Esophagus muscularis mucosa (tissue), 4 donors: ENCODE measurements around the gene SASS6. TPM values are rescaled to one million over a fixed set of nuclear protein-coding genes. Genes with fewer than 3 reads are reported as not detected.

Source experiments
- DNase-seq: peaks from one replicate; pipeline ENCODE4 v3.0.0-alpha.2; 2017; ENCODE audit errors: extremely low spot score
- H3K27ac ChIP-seq, 4 donors: fragments of 200-600 bp; sonication (generic); replicated peaks in 1 of 4; 1 replicate in 3 of 4; 2 replicates in 1 of 4; pipeline ENCODE4 v1.5.1; 2016 to 2019; ENCODE audit warnings: mild to moderate bottlenecking in 1 of 4
- H3K27me3 ChIP-seq, 4 donors: fragments of 200-600 bp; sonication (generic); one replicate each; pipeline versions ENCODE4 v1.5.1 to v1.6.0; 2016 to 2019
- H3K36me3 ChIP-seq, 4 donors: fragments of 200-600 bp; sonication (generic); one replicate each; pipeline ENCODE4 v1.5.1; 2016 to 2019
- H3K4me1 ChIP-seq, 4 donors: fragments of 200-600 bp; sonication (generic); one replicate each; pipeline ENCODE4 v1.5.1; 2016 to 2019
- H3K4me3 ChIP-seq, 4 donors: fragments of 200-600 bp; sonication (generic); 1 replicate in 2 of 4; 2 replicates in 2 of 4; pipeline ENCODE4 v1.5.1; 2016 to 2019; ENCODE audit warnings: mild to moderate bottlenecking in 4 of 4, moderate library complexity in 1 of 4
- H3K9me3 ChIP-seq, 4 donors: fragments of 200-600 bp; sonication (generic); 1 replicate in 3 of 4; 2 replicates in 1 of 4; pipeline ENCODE4 v1.5.1; 2016 to 2019
- EP300 ChIP-seq: sonication (generic); formaldehyde crosslinking; IDR thresholded peaks from one replicate; pipeline ENCODE4 v1.6.1; 2017; ENCODE audit warnings: antibody characterized with exemption
- POLR2A ChIP-seq: fragments of 450-650 bp; IDR thresholded peaks from one replicate; pipeline ENCODE4 v1.6.1; 2017; ENCODE audit warnings: antibody characterized with exemption, moderate library complexity, mild to moderate bottlenecking, low read depth
- POLR2AphosphoS5 ChIP-seq, 2 donors: sonication (generic); formaldehyde crosslinking; IDR thresholded peaks; one replicate each; pipeline ENCODE4 v1.6.1; 2017; ENCODE audit warnings: antibody characterized with exemption in 2 of 2
- WGBS: methylation state at CpG from one replicate; pipeline ENCODE4 v1.1.5; 2018; 5-methylcytosine and 5-hydroxymethylcytosine counted together
- intact Hi-C: fragments of 100-400 bp; cut with DNase I; formaldehyde crosslinking; loops from one replicate; pipeline ENCODE4 v1.15.1; 2023
- total RNA-seq, 4 donors: library from RNA; depleted of rRNA; stranded (reverse); fragments of >200 nt; gene quantifications; one replicate each; pipeline versions ENCODE4 v1.1.0 to v1.2.1, GENCODE V29; 2016
- TF ChIP-seq, protein P1 (sequence below), 3 experiments: fragments of 200-600 bp in 2 of 3; fragments of 450-650 bp in 1 of 3; sonication (generic) in 2 of 3; IDR thresholded peaks; one replicate each; pipeline ENCODE4 v1.5.1; 2017 to 2019; ENCODE audit warnings: antibody characterized with exemption in 3 of 3, mild to moderate bottlenecking in 2 of 3, moderate library complexity in 1 of 3

SASS6 gene
- total RNA-seq, 4 donors from 2014 or later = 1.2 to 3.0 (median 2.4) TPM

DNA sequence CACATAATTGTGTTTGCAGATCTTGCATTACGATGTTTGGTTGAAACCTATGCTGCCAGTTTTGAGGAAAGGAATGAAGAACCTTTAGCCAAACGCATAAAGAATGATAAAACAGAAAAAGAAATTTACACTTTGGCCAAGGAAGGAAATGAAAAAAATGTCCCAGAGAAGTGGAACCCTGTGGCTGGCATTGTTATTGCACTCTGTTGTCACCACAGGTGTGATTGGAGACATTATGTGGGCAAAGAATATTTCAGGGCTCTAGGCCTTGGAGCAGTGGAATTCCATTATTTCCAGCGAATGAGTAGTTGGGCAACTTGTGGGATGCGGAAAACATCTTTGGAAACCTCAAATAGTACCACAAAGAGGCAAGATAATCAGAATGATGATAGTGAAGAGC lies 15.1 kb upstream of the SASS6 start:
- 86% methylated on average over 4 of the region's 4 CpGs for WGBS

DNA sequence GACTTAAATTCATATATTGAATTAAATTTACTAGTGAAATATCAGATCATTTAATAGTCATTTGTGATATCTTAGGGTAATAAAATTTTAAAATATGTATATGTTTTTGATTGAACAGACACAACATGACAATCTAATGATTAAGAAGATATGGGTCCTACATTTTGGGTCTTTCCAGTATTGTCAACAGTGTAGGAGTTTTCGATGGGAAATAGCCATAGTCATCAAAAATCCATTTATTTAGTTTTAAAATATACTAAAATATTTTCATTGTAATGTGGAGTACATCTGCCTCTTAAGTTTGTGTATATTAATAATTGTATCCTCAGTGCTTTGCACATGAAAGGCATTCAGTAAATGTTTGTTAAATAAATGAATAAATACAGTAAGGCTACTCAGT lies 14.2 kb upstream of the SASS6 start:
- Histone ChIP-seq H3K4me1 (no peaks in the 10 kb centered on the region), H3K9me3 (no peaks in the 10 kb centered on the region), H3K4me3 (no peak overlapping the region), H3K36me3 (peaks cover 53 to 92% (median 75%) of the 10 kb centered on the region in 4 donors), H3K27me3 (no peaks in the 10 kb centered on the region), H3K27ac (no peak overlapping the region)
- no peak for DNase-seq
- TF ChIP-seq POLR2AphosphoS5 (IDR thresholded peaks at IDR 0.05) (no peak), EP300 (no peak), POLR2A (no peak)
- TF ChIP-seq, protein P1, sequence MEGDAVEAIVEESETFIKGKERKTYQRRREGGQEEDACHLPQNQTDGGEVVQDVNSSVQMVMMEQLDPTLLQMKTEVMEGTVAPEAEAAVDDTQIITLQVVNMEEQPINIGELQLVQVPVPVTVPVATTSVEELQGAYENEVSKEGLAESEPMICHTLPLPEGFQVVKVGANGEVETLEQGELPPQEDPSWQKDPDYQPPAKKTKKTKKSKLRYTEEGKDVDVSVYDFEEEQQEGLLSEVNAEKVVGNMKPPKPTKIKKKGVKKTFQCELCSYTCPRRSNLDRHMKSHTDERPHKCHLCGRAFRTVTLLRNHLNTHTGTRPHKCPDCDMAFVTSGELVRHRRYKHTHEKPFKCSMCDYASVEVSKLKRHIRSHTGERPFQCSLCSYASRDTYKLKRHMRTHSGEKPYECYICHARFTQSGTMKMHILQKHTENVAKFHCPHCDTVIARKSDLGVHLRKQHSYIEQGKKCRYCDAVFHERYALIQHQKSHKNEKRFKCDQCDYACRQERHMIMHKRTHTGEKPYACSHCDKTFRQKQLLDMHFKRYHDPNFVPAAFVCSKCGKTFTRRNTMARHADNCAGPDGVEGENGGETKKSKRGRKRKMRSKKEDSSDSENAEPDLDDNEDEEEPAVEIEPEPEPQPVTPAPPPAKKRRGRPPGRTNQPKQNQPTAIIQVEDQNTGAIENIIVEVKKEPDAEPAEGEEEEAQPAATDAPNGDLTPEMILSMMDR (IDR thresholded peaks at IDR 0.05) = no peak
- intact Hi-C loops = no loop called here
- WGBS = 97% methylated on average over 1 of the region's 1 CpG

More for the DNA sequence above, 15.1 kb upstream of the SASS6 start:
- Histone ChIP-seq H3K4me3 (no peak overlapping the region), H3K27me3 (no peaks in the 10 kb centered on the region), H3K27ac (no peak overlapping the region), H3K4me1 (no peaks in the 10 kb centered on the region), H3K36me3 (peaks cover 51 to 83% (median 68%) of the 10 kb centered on the region in 4 donors), H3K9me3 (no peaks in the 10 kb centered on the region)
- DNase-seq = no peak
- intact Hi-C loops = no loop called here
- TF ChIP-seq, protein P1 (IDR thresholded peaks at IDR 0.05) = no peak
- TF ChIP-seq POLR2AphosphoS5 (IDR thresholded peaks at IDR 0.05) = no peak

DNA sequence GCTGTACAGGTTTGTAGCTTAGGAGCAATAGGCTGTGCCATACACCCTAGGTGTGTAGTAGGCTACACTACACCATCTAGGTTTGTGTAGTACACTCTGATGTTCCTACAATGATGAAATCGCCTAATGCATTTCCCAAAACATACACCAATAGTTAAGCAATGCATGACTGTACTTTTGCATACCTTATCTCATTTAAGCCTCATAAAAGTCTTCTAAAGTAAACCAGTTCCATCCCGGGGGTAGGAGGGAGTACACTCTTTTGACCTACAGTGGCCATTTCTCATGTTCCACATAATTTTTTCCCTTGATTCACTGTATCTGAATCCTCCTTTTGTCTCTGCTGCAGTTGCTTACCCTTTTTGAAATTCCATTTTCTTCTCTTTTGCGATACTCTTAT lies 12.4 kb upstream of the SASS6 start:
- H3K4me1 ChIP-seq = no peaks in the 10 kb centered on the region
- no peak overlapping the region for H3K4me3 ChIP-seq
- intact Hi-C loops = no loop called here
- no peak for TF ChIP-seq POLR2A
- TF ChIP-seq EP300 = no peak
- no peak for TF ChIP-seq POLR2AphosphoS5 (IDR thresholded peaks at IDR 0.05)
- TF ChIP-seq, protein P1 (IDR thresholded peaks at IDR 0.05) = no peak
- DNase-seq = no peak
- WGBS = 94% methylated on average over 3 of the region's 3 CpGs
- no peaks in the 10 kb centered on the region for H3K9me3 ChIP-seq
- peaks cover 65 to 99% (median 83%) of the 10 kb centered on the region in 4 donors for H3K36me3 ChIP-seq
- no peaks in the 10 kb centered on the region for H3K27me3 ChIP-seq
- no peak overlapping the region for H3K27ac ChIP-seq

DNA sequence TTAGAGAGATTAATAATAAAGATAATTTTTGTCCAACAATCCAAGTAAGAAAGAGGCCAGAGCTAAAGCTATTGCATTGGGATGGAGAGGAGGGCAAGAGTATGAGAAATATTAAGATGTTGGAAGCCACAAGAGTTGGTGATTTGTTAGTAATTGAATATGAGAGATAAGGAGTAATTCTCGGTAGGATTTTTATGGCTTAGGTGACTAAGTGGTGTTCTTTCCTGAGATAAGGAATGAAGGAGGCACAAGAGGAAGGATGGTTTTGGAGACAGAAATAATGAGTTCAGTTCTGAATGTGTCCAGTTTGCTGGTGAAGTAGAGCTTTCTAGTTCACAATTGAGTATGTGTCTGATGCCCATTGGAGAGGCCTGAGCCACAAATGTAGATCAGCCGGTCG lies 9.6 kb upstream of the SASS6 start:
- no peaks in the 10 kb centered on the region for H3K4me1 ChIP-seq
- WGBS = 93% methylated on average over 3 of the region's 3 CpGs
- no peak for TF ChIP-seq EP300
- TF ChIP-seq POLR2A = no peak
- TF ChIP-seq POLR2AphosphoS5 (IDR thresholded peaks at IDR 0.05) = no peak
- TF ChIP-seq, protein P1 (IDR thresholded peaks at IDR 0.05) = no peak
- intact Hi-C loops = no loop called here
- H3K27ac ChIP-seq = no peak overlapping the region
- H3K4me3 ChIP-seq = no peak overlapping the region
- no peaks in the 10 kb centered on the region for H3K9me3 ChIP-seq
- peaks cover 69 to 97% (median 87%) of the 10 kb centered on the region in 4 donors for H3K36me3 ChIP-seq
- no peak for DNase-seq
- H3K27me3 ChIP-seq = no peaks in the 10 kb centered on the region

DNA sequence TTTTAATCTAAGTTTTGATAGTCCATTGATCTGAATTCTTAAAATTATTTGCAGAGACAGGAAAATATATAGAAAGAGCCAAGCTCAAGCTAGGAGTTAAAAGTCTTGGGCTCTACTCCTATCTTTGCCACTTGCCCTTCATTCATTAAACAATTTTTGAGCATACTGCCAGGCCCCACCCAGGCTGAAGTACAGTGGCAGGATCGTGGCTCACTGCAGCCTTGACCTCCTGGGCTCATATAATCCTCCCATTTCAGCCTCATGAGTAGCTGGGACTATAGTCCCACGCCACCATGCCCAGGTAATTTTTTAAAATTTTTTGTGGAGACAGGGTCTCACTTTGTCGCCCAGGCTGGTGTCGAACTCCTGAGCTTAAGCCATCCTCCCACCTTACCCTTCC lies 8.5 kb upstream of the SASS6 start:
- no peaks in the 10 kb centered on the region for H3K27me3 ChIP-seq
- DNase-seq = no peak
- H3K27ac ChIP-seq = no peak overlapping the region
- intact Hi-C loops = no loop called here
- H3K4me3 ChIP-seq = no peak overlapping the region
- H3K4me1 ChIP-seq = no peaks in the 10 kb centered on the region
- H3K9me3 ChIP-seq = no peaks in the 10 kb centered on the region
- no peak for TF ChIP-seq POLR2A
- H3K36me3 ChIP-seq = peaks cover 58 to 97% (median 82%) of the 10 kb centered on the region in 4 donors
- WGBS = 95% methylated on average over 4 of the region's 4 CpGs
